K562 (cell line): ENCODE data around the gene TMPO. TPM values are rescaled to one million over a fixed set of nuclear protein-coding genes. Genes with fewer than 3 reads are reported as not detected.

Experiments used
- CBFB ChIP-seq: sonication (generic); formaldehyde crosslinking; IDR thresholded peaks from 2 replicates; pipeline ENCODE4 v1.4.0; 2020; ENCODE audit warnings: mild to moderate bottlenecking, missing genetic modification reagents
- CCAR2 ChIP-seq: fragments of 200-400 bp; formaldehyde crosslinking; IDR thresholded peaks from 2 replicates; pipeline ENCODE4 v1.6.1; 2017; ENCODE audit warnings: mild to moderate bottlenecking, low read depth, low read length
- CHCHD3 ChIP-seq: fragments of 250-450 bp; sonication (Bioruptor Pico); IDR thresholded peaks from 2 replicates; pipeline ENCODE4 v2.1.2; 2022; ENCODE audit warnings: mild to moderate bottlenecking
- CREBBP ChIP-seq: IDR thresholded peaks from one replicate; pipeline ENCODE4 v1.6.1; 2012; ENCODE audit warnings: low read depth, mild to moderate bottlenecking, control low read depth, inconsistent platforms, low read length
- FOSL1 ChIP-seq: fragments of 200-800 bp; sonication (Bioruptor generic); conservative IDR thresholded peaks from 2 replicates; pipeline ENCODE4 v1.6.1; 2016; ENCODE audit warnings: missing genetic modification characterization, missing compliant biosample characterization
- FOXK2 ChIP-seq, 2 experiments: fragments of 450-650 bp; IDR thresholded peaks in 1 of 2; conservative IDR thresholded peaks in 1 of 2; 2 replicates each; pipeline ENCODE4 v1.6.1; 2016; ENCODE audit warnings: low read depth in 2 of 2, mild to moderate bottlenecking in 1 of 2
- JUND ChIP-seq, 2 experiments: IDR thresholded peaks; 2 replicates in 1 of 2; 3 replicates in 1 of 2; pipeline ENCODE4 v1.6.1; 2011; ENCODE audit warnings: borderline replicate concordance in 2 of 2, low read depth in 2 of 2, low read length in 2 of 2, improper control_type of control experiment in 1 of 2, missing biosample characterization in 1 of 2, missing genetic modification characterization in 1 of 2, missing genetic modification reagents in 1 of 2
- KLF1 ChIP-seq: fragments of 450-650 bp; IDR thresholded peaks from 2 replicates; pipeline ENCODE4 v1.6.1; 2016; ENCODE audit warnings: missing genetic modification characterization, missing compliant biosample characterization
- MIER1 ChIP-seq: fragments of 450-650 bp; IDR thresholded peaks from 2 replicates; pipeline ENCODE4 v1.6.1; 2016; ENCODE audit warnings: antibody characterized with exemption, mild to moderate bottlenecking, low read depth
- MTA1 ChIP-seq: fragments of 450-650 bp; IDR thresholded peaks from 2 replicates; pipeline ENCODE4 v1.6.1; 2017; ENCODE audit warnings: borderline replicate concordance
- NR2C2 ChIP-seq, 2 experiments: fragments of 200-800 bp in 1 of 2; sonication (Bioruptor generic) in 1 of 2; sonication (generic) in 1 of 2; formaldehyde crosslinking in 1 of 2; IDR thresholded peaks; 2 replicates each; pipeline versions ENCODE4 v1.6.1 to v1.8.0; 2016 to 2022; ENCODE audit warnings: mild to moderate bottlenecking in 1 of 2, missing compliant biosample characterization in 1 of 2, missing genetic modification characterization in 1 of 2, missing genetic modification reagents in 1 of 2
- PHTF2 ChIP-seq: fragments of 250-450 bp; sonication (Bioruptor Pico); IDR thresholded peaks from 2 replicates; pipeline ENCODE4 v1.5.0; 2021; ENCODE audit warnings: mild to moderate bottlenecking
- POLR3G ChIP-seq: IDR thresholded peaks from 2 replicates; pipeline ENCODE4 v1.6.1; 2011; ENCODE audit not compliant: insufficient read length, insufficient replicate concordance; ENCODE audit errors: extremely low read depth
- PRPF4 ChIP-seq: fragments of 200-400 bp; formaldehyde crosslinking; IDR thresholded peaks from one replicate; pipeline ENCODE4 v1.6.1; 2017; ENCODE audit warnings: low read length, low read depth, mild to moderate bottlenecking; ENCODE audit not compliant: insufficient read depth, poor library complexity, severe bottlenecking
- RFX1 ChIP-seq: fragments of 450-650 bp; IDR thresholded peaks from 2 replicates; pipeline ENCODE4 v1.6.1; 2016; ENCODE audit warnings: mild to moderate bottlenecking, moderate library complexity
- SETDB1 ChIP-seq: IDR thresholded peaks from one replicate; pipeline ENCODE4 v1.6.1; 2012; ENCODE audit warnings: low read length, control low read depth, inconsistent platforms
- SMAD3 ChIP-seq: fragments of 450-650 bp; formaldehyde crosslinking; conservative IDR thresholded peaks from 2 replicates; pipeline ENCODE4 v1.4.0; 2020; ENCODE audit warnings: mild to moderate bottlenecking
- SREBF1 ChIP-seq: fragments of 150-350 bp; IDR thresholded peaks from 2 replicates; pipeline ENCODE4 v1.6.1; 2014; ENCODE audit warnings: antibody characterized with exemption, low read depth, low read length, borderline replicate concordance
- SREBF2 ChIP-seq: sonication (generic); formaldehyde crosslinking; IDR thresholded peaks from 2 replicates; pipeline ENCODE4 v1.4.0; 2020; ENCODE audit warnings: mild to moderate bottlenecking, missing genetic modification reagents
- TCF3 ChIP-seq: sonication (generic); formaldehyde crosslinking; IDR thresholded peaks from 2 replicates; pipeline ENCODE4 v1.4.0; 2020; ENCODE audit warnings: mild to moderate bottlenecking, missing genetic modification reagents
- ZNF134 ChIP-seq: fragments of 250-450 bp; sonication (Bioruptor Pico); conservative IDR thresholded peaks from 2 replicates; pipeline ENCODE4 v1.4.0; 2020
- ZNF184 ChIP-seq: sonication (generic); formaldehyde crosslinking; IDR thresholded peaks from 2 replicates; pipeline ENCODE4 v1.5.0; 2020; ENCODE audit warnings: missing genetic modification reagents
- ZNF263 ChIP-seq: sonication (generic); formaldehyde crosslinking; IDR thresholded peaks from 2 replicates; pipeline ENCODE4 v1.8.0; 2022; ENCODE audit warnings: mild to moderate bottlenecking, missing genetic modification reagents, borderline replicate concordance
- ZNF696 ChIP-seq: fragments of 250-450 bp; sonication (Bioruptor Pico); conservative IDR thresholded peaks from 2 replicates; pipeline ENCODE4 v1.4.0; 2020; ENCODE audit warnings: mild to moderate bottlenecking, moderate library complexity
- polyA plus RNA-seq, 8 experiments: library from polyadenylated mRNA; depleted of rRNA in 4 of 8; stranded (reverse) in 5 of 8; unstranded in 3 of 8; fragments of >200 nt; fragmentation: Nextera tagmentation in 2 of 8; fragmentation: Illumina TruSeq in 1 of 8; extraction: Ambion mirVana in 2 of 8; extraction: Trizol in 1 of 8; gene quantifications; 2 replicates each; pipeline versions ENCODE4 v1.2.1 to v1.2.3, GENCODE V29; 2011 to 2014; ENCODE audit warnings: inconsistent platforms in 1 of 8, missing spikeins in 1 of 8
- total RNA-seq, 7 experiments: library from RNA; depleted of rRNA in 6 of 7; stranded (reverse); fragments of >200 nt in 6 of 7; fragmentation: Illumina TruSeq in 2 of 7; extraction: Trizol in 2 of 7; gene quantifications; 2 replicates each; pipeline versions ENCODE4 v1.2.1 to v1.2.3, GENCODE V29; 2011 to 2021; ENCODE audit warnings: low replicate concordance in 1 of 7
- TF ChIP-seq, protein P1 (sequence below): sonication (generic); formaldehyde crosslinking; IDR thresholded peaks from 2 replicates; pipeline ENCODE4 v1.8.1; 2022; ENCODE audit warnings: missing genetic modification reagents
- TF ChIP-seq, protein P2 (sequence below): sonication (generic); formaldehyde crosslinking; IDR thresholded peaks from 2 replicates; pipeline ENCODE4 v1.8.0; 2022; ENCODE audit warnings: mild to moderate bottlenecking, missing genetic modification reagents

The TMPO gene
- total and polyA plus RNA-seq, 9 of the 15 experiments (the other 6 are each of a cell fraction or from before 2014, with no cell fraction given) = 62.1 to 263 (median 182) TPM

DNA sequence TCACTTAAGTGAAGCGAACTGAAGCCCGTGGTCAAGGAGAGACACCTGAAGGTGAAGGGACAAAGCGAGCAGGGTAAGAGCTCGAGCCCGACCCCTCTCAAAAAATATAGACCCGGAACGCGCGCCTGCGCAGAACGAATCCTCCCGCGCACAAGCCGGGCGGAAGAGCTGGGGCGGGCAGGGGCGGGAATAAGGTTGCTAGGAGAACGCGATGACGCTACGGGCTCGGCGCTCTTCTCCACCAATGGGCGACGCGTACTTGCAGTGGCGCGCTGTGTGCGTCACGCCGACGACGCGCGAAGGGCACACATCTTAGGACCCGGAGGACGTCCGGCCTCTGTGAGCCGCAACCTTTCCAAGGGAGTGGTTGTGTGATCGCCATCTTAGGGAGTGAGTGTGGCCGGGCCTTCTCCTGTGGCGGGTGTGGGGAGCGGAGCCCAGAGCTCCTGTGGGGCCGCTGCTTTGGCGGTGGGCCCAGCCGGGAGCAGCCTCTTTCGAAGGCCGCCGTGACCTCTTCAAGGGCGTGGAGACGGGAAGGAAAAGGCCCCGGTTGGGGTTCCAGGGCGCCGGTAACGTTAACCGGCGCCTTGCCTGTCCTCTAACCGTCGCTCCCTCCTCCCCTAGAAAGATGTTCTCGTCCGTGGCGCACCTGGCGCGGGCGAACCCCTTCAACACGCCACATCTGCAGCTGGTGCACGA, 78.1 kb downstream of the TMPO start, which contains the start of gene SLC25A3 (continued):
- TF ChIP-seq NR2C2 (CRISPR knock-in tag; IDR thresholded peaks at IDR 0.05) (no peak), NR2C2 (tag; IDR thresholded peaks at IDR 0.05) (peak; percentile 80), SETDB1 (no peak), FOSL1 (tag) (no peak; the same call in 1 of the 2 replicates), TCF3 (no peak), MTA1 (peak; percentile 97), SREBF2 (CRISPR knock-in tag) (no peak), KLF1 (tag) (no peak), ZNF696 (CRISPR knock-in tag) (no peak), JUND (IDR thresholded peaks at IDR 0.05; ENCODE audit: borderline replicate concordance, low read depth, low read length) (peak; percentile 74), JUND (tag; IDR thresholded peaks at IDR 0.05; ENCODE audit: borderline replicate concordance, low read depth, low read length) (peak; percentile 59; the same call in 1 of the 3 replicates), FOXK2 (conservative IDR thresholded peaks at IDR 0.05 in 1 of 2, IDR thresholded peaks at IDR 0.05 in 1 of 2; ENCODE audit: low read depth in 2 of 2) (peak in 1 of 2 experiments; percentile 61; a peak in 2 of 4 replicates), ZNF134 (no peak), CREBBP (no peak), CHCHD3 (no peak), CCAR2 (no peak), SMAD3 (no peak), PRPF4 (peak; percentile 91), SREBF1 (peak; percentile 81; the same call in 1 of the 2 replicates), MIER1 (no peak), ZNF263 (CRISPR knock-in tag) (peak; percentile 47), ZNF184 (CRISPR knock-in tag) (no peak), PHTF2 (CRISPR knock-in tag) (no peak), CBFB (no peak), POLR3G (no peak), RFX1 (peak; percentile 97)
- TF ChIP-seq, protein P1, sequence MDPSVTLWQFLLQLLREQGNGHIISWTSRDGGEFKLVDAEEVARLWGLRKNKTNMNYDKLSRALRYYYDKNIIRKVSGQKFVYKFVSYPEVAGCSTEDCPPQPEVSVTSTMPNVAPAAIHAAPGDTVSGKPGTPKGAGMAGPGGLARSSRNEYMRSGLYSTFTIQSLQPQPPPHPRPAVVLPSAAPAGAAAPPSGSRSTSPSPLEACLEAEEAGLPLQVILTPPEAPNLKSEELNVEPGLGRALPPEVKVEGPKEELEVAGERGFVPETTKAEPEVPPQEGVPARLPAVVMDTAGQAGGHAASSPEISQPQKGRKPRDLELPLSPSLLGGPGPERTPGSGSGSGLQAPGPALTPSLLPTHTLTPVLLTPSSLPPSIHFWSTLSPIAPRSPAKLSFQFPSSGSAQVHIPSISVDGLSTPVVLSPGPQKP (CRISPR knock-in tag) = no peak
- TF ChIP-seq, protein P2, sequence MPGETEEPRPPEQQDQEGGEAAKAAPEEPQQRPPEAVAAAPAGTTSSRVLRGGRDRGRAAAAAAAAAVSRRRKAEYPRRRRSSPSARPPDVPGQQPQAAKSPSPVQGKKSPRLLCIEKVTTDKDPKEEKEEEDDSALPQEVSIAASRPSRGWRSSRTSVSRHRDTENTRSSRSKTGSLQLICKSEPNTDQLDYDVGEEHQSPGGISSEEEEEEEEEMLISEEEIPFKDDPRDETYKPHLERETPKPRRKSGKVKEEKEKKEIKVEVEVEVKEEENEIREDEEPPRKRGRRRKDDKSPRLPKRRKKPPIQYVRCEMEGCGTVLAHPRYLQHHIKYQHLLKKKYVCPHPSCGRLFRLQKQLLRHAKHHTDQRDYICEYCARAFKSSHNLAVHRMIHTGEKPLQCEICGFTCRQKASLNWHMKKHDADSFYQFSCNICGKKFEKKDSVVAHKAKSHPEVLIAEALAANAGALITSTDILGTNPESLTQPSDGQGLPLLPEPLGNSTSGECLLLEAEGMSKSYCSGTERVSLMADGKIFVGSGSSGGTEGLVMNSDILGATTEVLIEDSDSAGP (CRISPR knock-in tag) = no peak
